Embryonic facial prominence (tissue), 1 donor: ENCODE data around the gene APOA5.
"Not testable (repeated sequence)": the region's sequence is repeated elsewhere in the genome, so short reads cannot be mapped to it uniquely, and the experiment has no call there.

Experiments
- DNase-seq: peaks from one replicate; pipeline ENCODE4 v3.0.0-alpha.2; 2016; ENCODE audit errors: extremely low spot score

Gene APOA5, protein sequence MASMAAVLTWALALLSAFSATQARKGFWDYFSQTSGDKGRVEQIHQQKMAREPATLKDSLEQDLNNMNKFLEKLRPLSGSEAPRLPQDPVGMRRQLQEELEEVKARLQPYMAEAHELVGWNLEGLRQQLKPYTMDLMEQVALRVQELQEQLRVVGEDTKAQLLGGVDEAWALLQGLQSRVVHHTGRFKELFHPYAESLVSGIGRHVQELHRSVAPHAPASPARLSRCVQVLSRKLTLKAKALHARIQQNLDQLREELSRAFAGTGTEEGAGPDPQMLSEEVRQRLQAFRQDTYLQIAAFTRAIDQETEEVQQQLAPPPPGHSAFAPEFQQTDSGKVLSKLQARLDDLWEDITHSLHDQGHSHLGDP

DNA sequence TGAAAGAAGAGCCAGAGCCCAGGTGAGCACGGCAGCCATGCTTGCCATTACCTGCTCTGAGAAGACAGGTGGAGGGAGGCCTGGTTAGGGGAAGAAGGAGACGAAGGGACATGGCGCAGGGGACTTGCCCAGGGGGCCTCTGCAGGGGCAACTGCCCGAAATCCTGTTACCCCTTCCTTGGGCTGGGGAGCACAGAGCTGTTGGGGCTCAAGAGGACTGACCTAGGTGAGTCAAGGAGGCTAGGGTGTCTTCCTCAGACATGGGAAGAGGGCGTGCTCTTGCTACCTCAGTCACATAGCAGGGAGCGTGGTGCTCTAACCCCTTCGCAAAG, at the start of gene APOA5:
Gene APOA5 (minus strand): TSS at position 67 of the 331 bp plus-strand sequence. CDS start 19 bp downstream, at position 48.
- DNase-seq: no peak

DNA sequence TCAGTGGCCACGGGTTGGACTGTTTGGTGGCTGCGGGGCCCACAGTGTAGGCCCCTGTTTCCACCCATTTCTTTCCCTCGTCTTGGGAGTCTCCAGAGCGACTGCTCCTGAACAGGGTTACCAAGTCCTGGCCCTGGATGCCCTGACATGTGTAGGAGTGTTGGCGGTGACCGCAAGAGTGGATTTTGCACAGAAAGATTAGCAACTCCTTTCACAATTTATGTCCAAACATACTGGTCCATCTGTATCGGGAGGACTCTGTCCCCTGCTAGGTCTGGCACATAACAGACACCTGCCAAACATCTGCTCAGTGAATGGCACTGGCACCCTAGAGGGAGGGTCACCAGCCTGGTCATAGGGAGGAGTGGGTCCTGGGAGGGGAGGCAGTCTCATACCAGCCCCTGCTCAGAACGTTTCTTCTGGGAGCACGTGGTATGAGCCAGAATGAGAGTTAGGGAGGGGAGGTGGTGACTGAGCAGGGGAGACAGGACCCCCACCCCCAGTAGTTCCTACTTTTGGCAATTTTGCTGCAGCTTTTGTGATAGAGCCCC, 49.1 kb upstream of the APOA5 start:
- DNase-seq: no peak

DNA sequence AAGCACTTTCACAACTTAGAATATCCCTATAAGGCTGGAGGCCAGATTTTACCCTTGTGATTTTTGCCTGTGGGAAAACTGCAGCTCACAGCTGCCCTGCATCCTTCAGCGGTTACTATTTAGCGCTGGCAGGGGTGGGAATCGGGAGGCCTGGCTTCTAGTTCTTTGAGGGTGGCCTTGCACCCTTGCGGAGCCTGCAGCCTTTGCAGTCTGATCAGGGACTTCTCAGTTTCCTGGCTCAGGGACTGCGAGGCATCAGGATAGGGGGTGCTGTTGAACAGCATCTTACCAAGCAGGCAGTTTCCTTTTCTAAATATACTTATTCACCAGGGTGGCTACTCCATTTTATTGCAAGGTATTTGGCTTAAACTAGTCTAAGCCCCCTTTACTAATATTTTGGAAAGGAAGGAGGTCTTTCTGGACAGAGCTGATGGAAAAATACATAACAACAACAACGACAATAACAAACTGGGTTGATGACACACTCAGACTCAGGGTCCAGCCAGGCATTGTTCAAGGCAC, 48.6 kb upstream of the APOA5 start:
- DNase-seq: no peak

DNA sequence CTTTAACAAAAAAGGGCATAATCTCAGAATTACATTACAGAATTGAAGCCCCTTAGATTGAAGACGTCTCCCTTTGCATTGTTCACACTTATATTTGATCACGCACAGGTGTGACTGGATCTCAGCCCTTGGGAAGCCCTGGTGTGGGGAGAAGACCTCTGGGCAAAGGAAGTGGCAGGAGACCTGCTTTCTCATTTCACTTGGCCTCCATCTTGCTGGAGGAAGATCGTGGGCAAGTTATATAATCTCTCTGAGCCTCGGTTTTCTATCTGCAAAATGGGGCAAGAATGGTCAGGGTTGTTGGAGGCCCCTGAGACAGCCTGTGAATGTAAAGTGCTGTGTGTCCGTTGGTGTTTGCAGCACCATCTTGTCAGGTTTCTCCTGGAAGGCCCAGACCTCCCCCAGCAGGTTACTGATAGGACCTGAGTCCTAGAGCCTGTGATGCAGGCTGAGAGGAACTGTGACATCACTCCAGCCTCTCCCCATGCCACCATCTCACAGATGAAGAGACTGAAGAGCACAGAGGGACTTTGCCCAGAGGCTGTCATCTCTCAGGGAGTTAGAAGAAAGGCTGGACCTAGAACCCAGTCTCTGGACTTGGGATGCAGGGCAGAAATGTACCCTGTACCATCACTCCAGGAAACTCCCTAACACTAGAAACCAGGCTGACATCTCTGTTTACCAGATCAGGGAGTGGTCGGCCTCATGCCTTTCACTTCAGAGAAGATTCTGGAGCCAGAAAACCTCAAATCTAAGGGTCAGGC, 46.8 kb upstream of the APOA5 start:
- no peak for DNase-seq

DNA sequence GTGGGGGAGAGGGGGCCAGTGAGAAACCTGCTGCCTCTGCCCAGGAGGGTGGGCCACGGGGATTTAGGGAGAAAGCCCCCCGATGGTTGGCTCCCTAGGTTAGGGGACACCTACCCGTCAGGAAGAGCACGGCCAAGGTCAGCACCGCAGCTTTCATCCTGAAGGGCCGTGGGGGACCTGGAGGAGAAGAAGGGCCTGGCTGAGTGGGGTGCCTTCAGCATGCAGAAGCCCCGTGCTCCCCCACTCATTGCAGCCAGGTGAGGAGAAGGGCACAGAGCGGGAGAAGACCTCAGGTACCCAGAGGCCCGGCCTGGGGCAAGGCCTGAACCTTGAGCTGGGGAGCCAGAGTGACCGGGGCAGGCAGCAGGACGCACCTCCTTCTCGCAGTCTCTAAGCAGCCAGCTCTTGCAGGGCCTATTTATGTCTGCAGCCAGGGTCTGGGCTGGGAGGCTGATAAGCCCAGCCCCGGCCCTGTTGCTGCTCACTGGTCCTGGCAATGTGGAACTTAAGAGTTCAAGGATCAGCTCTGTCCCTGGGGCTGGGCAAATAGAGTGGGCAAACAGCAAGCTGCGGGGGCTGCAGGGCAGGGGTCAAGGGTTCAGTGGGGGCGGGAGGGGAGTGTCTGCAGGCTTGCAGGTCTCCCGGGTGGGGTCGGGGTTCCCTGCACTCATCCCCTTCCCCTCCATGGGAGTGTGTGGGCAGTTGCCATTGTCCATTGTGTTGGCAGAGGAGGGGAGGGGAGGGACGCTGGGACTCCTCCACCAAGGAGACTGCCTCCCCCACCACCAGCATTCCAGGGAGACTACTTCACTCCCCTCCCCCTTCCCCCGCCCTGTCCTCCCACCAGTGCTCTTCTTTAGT, 45.8 kb upstream of the APOA5 start, which contains the start of gene APOA1:
Gene APOA1 (minus strand): TSS at position 392 of the 861 bp plus-strand sequence. CDS start 235 bp downstream, at position 157.
- no peak for DNase-seq

DNA sequence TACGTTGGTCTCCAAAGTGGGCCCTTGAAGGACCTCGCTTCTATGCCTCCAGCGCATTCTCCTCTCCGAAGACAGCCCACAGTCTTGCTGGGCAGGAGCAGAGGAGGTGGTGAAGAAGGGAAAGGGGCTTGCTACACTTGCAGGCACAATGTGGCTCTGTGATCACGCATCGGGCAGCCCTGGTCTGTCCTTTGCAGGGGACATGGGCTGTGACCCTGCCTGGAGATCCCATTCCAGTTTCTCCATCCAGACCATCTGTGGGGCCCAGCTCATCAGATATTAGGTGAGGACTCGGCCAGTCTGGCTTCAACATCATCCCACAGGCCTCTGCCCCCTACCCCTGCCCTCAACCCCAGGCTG, 44.9 kb upstream of the APOA5 start:
- no peak for DNase-seq

DNA sequence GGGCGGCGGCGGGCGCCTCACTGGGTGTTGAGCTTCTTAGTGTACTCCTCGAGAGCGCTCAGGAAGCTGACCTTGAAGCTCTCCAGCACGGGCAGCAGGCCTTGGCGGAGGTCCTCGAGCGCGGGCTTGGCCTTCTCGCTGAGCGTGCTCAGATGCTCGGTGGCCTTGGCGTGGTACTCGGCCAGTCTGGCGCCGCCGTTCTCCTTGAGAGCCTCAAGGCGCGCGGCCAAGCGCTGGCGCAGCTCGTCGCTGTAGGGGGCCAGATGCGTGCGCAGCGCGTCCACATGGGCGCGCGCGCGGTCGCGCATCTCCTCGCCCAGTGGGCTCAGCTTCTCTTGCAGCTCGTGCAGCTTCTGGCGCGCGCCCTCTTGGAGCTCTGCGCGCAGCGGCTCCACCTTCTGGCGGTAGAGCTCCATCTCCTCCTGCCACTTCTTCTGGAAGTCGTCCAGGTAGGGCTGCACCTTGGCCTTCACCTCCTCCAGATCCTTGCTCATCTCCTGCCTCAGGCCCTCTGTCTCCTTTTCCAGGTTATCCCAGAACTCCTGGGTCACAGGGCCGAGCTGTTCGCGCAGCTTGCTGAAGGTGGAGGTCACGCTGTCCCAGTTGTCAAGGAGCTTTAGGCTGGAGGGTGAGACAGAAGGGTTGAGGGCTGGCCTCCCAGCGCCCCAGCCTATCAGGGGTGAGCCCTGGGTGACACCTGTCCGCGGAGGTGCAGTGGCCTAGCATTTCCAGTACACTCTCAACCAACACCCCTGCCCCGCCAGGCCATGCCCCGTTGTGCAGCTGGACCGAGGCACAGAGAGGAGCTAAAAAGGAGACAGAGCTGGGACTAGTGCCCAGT, 44.3 kb upstream of the APOA5 start:
- DNase-seq: peak; percentile 84

DNA sequence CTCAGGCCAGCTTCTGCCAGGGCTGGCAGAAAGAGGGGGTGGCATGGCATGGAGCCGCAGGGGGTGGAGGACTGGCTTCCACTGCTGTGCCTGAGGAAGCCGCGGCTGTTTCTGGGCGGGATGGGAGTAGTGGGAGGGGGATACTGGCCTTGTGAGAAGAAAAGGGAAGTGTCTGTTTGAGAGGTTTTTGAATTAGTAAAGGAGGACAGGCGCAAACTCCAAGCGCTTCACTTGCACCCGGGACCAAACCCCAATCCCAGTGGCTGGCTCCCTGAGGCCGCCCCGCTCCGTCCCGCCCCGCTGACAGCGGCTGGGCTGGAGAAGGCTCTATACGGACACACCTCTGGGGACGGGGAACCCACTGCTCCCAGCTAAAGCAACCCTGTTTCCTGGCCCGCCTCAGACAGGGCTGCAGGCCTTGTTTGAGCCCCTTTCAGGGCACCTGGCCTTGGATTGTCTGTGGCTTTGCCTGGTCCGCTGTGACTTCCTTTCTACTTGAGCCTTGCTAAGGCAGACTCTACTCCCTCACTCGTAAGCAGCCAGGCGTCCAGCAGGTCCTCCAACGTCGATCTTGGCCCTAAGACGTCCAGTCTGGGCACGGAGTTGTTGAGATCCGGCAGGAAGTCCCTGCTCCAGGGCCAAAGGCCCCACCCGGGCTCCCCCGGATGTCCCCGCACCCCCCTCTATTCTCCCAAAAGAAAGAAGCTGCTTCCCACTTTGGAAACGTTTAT, 43.5 kb upstream of the APOA5 start:
- DNase-seq: peak; percentile 6

DNA sequence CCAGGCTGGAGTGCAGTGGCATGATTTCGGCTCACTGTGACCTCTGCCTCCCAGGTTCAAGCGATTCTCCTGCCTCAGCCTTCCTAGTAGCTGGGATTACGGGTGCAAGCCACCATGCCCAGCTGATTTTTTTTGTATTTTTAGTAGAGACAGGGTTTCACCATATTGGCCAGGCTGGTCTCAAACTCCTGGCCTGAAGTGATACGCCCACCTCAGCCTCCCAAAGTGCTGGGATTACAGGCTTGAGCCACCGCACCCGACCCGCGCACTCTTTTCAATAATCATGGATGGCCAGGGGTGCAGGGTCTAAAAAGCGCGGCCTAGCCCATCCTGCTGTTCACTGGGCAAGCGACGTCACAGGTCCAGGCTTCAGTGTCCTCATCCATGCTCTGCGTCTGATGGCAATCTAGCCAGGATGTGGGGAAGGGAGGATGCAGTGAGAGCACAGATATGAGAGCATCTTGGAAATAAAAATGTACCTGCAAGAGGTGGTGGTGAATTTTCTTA, 42.9 kb upstream of the APOA5 start:
- not testable (repeated sequence) for DNase-seq

DNA sequence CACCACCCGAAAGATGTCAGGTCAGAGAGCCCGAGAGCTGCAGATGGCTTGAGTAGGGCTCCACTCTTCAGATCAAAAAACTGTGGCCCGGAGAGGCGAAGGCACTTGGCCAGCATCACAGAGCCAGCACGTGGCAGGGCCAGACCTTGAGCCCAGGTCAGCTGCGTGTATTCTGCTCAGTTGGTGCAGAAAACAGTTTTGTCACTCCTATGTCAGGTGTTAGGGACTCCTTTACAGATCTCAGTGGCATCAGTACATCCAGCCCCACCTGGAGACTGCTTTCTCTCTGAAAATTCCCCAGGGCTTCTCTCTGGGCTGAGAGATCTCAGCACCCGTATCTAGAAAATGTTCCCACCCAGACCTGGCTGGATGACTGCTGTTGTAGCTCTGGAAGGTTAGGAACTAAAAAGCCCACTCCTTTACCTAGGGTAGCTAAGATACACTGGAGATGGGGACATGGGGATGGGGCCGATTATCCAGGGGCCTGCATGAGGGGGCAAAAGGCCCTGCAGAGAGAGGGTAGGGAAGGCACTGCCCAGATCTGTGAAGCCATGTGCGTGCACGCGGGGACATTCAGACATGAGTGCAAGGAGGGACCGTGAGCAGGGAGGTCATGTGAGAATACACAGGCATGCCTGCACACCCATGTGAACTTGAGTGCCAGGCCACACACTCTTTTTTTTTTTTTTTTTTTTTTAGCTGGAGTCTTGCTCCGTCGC, 42.3 kb upstream of the APOA5 start:
- DNase-seq: no peak

DNA sequence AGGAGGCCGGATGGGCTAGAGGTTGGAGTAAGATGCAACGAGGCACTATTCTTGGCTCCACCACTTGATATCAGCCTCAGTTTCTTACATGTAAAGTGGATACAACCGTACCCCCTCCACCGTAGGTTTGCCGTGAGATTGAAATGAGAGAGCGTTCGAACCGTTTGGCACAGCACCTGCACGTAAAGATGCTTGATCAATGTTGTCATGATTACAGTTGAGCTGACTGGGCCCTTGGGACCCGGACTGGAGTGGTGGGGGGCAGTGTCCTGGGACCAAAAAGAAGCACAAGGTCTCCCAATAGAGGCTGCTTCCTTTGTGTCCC, 41.8 kb upstream of the APOA5 start:
- DNase-seq: no peak

DNA sequence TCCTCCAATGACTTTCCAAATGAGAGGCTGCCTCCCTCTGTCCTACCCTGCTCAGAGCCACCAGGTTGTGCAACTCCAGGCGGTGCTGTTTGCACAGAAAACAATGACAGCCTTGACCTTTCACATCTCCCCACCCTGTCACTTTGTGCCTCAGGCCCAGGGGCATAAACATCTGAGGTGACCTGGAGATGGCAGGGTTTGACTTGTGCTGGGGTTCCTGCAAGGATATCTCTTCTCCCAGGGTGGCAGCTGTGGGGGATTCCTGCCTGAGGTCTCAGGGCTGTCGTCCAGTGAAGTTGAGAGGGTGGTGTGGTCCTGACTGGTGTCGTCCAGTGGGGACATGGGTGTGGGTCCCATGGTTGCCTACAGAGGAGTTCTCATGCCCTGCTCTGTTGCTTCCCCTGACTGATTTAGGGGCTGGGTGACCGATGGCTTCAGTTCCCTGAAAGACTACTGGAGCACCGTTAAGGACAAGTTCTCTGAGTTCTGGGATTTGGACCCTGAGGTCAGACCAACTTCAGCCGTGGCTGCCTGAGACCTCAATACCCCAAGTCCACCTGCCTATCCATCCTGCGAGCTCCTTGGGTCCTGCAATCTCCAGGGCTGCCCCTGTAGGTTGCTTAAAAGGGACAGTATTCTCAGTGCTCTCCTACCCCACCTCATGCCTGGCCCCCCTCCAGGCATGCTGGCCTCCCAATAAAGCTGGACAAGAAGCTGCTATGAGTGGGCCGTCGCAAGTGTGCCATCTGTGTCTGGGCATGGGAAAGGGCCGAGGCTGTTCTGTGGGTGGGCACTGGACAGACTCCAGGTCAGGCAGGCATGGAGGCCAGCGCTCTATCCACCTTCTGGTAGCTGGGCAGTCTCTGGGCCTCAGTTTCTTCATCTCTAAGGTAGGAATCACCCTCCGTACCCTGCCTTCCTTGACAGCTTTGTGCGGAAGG, 40.9 kb upstream of the APOA5 start:
- DNase-seq: no peak

DNA sequence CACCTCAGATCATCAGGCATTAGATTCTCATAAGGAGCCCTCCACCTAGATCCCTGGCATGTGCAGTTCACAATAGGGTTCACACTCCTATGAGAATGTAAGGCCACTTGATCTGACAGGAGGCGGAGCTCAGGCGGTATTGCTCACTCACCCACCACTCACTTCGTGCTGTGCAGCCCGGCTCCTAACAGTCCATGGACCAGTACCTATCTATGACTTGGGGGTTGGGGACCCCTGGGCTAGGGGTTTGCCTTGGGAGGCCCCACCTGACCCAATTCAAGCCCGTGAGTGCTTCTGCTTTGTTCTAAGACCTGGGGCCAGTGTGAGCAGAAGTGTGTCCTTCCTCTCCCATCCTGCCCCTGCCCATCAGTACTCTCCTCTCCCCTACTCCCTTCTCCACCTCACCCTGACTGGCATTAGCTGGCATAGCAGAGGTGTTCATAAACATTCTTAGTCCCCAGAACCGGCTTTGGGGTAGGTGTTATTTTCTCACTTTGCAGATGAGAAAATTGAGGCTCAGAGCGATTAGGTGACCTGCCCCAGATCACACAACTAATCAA, 40.2 kb upstream of the APOA5 start:
- no peak for DNase-seq

DNA sequence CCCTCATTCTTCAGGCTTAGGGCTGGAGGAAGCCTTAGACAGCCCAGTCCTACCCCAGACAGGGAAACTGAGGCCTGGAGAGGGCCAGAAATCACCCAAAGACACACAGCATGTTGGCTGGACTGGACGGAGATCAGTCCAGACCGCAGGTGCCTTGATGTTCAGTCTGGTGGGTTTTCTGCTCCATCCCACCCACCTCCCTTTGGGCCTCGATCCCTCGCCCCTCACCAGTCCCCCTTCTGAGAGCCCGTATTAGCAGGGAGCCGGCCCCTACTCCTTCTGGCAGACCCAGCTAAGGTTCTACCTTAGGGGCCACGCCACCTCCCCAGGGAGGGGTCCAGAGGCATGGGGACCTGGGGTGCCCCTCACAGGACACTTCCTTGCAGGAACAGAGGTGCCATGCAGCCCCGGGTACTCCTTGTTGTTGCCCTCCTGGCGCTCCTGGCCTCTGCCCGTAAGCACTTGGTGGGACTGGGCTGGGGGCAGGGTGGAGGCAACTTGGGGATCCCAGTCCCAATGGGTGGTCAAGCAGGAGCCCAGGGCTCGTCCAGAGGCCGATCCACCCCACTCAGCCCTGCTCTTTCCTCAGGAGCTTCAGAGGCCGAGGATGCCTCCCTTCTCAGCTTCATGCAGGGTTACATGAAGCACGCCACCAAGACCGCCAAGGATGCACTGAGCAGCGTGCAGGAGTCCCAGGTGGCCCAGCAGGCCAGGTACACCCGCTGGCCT, 38.7 kb upstream of the APOA5 start:
- no peak for DNase-seq

DNA sequence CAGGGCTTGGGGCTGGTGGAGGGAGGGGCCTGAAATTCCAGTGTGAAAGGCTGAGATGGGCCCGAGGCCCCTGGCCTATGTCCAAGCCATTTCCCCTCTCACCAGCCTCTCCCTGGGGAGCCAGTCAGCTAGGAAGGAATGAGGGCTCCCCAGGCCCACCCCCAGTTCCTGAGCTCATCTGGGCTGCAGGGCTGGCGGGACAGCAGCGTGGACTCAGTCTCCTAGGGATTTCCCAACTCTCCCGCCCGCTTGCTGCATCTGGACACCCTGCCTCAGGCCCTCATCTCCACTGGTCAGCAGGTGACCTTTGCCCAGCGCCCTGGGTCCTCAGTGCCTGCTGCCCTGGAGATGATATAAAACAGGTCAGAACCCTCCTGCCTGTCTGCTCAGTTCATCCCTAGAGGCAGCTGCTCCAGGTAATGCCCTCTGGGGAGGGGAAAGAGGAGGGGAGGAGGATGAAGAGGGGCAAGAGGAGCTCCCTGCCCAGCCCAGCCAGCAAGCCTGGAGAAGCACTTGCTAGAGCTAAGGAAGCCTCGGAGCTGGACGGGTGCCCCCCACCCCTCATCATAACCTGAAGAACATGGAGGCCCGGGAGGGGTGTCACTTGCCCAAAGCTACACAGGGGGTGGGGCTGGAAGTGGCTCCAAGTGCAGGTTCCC, 38.0 kb upstream of the APOA5 start, which contains the start of gene APOC3:
Gene APOC3 (plus strand): TSS at position 383 of the 659 bp plus-strand sequence. CDS start 676 bp downstream, outside the sequence.
- DNase-seq: no peak
